HFF-Myc (cell line): ENCODE data around the gene NR3C1.
A peak's percentile ranks its signal among the peaks of the same experiment; 100 is the strongest.

Source experiments
- DNase-seq: peaks from one replicate; pipeline ENCODE4 v3.0.0-alpha.2; 2011; ENCODE audit warnings: low read depth; ENCODE audit errors: extremely low read depth
- H3K4me3 ChIP-seq: replicated peaks from 2 replicates; pipeline ENCODE4 v1.5.1; 2011; ENCODE audit warnings: low read depth, mild to moderate bottlenecking, control low read depth, low read length
- CTCF ChIP-seq: IDR thresholded peaks from 2 replicates; pipeline ENCODE4 v1.5.1; 2012; ENCODE audit warnings: mild to moderate bottlenecking, low read depth, low read length, control low read depth; ENCODE audit errors: missing control alignments

The NR3C1 gene

GRCh38 chr5:143404416-143405062, 1.1 kb upstream of the NR3C1 start:
- H3K4me3 ChIP-seq, result peak overlapping the region; percentile 72
- TF ChIP-seq CTCF, result no peak
- DNase-seq, result peak; percentile 66

DNA sequence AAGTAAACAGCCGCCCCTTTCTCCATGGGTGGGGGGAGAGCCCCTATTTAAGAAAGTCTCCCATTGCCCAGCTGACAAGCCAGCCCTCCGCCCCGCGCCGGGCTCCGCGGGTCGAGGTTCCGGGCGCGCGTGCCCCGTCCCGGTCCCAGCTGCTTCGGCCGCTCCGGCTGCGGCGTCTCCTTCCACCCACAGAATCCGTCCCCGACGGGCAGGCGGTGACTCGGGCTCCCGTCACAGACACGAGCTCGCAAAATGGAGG, 223 bp downstream of the NR3C1 start:
- no peak for TF ChIP-seq CTCF
- peak overlapping the region; percentile 72 for H3K4me3 ChIP-seq
- DNase-seq, result no peak

GRCh38 chr5:143402553-143403333, 743 bp downstream of the NR3C1 start:
- DNase-seq, result no peak
- H3K4me3 ChIP-seq, result peak overlapping the region; percentile 72
- TF ChIP-seq CTCF, result no peak

- TF ChIP-seq CTCF, result no peak
- DNase-seq, result no peak
- H3K4me3 ChIP-seq, result peak overlapping the region; percentile 72
Measured at GRCh38 chr5:143402017-143402552, 1.4 kb downstream of the NR3C1 start.

- TF ChIP-seq CTCF, result no peak
- DNase-seq, result no peak
- peak overlapping the region; percentile 72 for H3K4me3 ChIP-seq
Measured at GRCh38 chr5:143401227-143402016, 2.1 kb downstream of the NR3C1 start.

DNA sequence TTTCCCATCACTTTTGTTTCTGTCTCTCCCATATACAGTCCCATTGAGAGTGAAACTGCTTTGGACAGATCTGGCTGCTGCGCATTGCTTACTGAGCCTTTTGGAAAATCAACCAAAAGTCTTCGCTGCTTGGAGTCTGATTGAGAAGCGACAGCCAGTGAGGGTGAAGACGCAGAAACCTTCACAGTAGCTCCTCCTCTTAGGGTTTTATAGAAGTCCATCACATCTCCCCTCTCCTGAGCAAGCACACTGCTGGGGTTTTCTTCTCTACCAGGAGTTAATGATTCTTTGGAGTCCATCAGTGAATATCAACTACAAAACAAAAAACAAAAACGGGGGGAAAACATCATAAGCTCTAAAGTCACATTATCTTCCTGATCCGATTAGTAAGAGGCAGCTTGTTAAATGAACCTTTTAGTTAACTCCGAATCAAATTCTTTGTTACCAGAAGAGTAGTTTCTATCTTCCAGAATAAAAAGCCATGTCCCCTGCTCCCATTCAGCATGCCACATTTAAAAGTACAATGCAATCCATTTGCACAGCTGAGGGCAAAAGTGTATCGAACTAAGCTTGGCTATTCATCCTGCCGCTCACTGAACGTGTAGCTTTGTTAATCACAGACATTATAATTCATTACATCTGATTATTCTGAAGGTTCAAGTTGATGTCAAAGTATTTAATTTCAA, 2.8 kb downstream of the NR3C1 start:
- TF ChIP-seq CTCF, result no peak
- H3K4me3 ChIP-seq, result peak overlapping the region; percentile 72
- no peak for DNase-seq
